Urinary bladder (tissue), 4 donors: ENCODE measurements around the gene PXMP4. TPM values are rescaled to one million over a fixed set of nuclear protein-coding genes. Genes with fewer than 3 reads are reported as not detected.

ENCODE experiments used
- DNase-seq: peaks from one replicate; pipeline ENCODE4 v3.0.0-alpha.2; 2015; ENCODE audit errors: extremely low spot score
- H3K27ac ChIP-seq: one replicate; pipeline ENCODE4 v1.5.1; 2013; ENCODE audit warnings: low read depth, mild to moderate bottlenecking, moderate library complexity
- H3K36me3 ChIP-seq: one replicate; pipeline ENCODE4 v1.6.1; 2013; ENCODE audit warnings: mild to moderate bottlenecking, moderate library complexity; ENCODE audit not compliant: insufficient read depth
- H3K4me1 ChIP-seq: one replicate; pipeline ENCODE4 v1.6.1; 2013; ENCODE audit warnings: mild to moderate bottlenecking, moderate library complexity; ENCODE audit not compliant: insufficient read depth
- H3K4me3 ChIP-seq: one replicate; pipeline ENCODE4 v1.5.1; 2013; ENCODE audit warnings: low read depth, low read length
- WGBS: extraction: QIAGEN DNeasy Blood & Tissue Kit; methylation state at CpG from one replicate; pipeline ENCODE4 v1.1.7; 2013; 5-methylcytosine and 5-hydroxymethylcytosine counted together
- polyA plus RNA-seq: library from polyadenylated mRNA; stranded (reverse); fragments of 200-250 nt; gene quantifications from one replicate; pipeline ENCODE4 v1.2.3, GENCODE V29; 2013
- total RNA-seq: library from RNA; depleted of rRNA; stranded (reverse); fragments of >200 nt; gene quantifications from one replicate; pipeline ENCODE4 v1.2.3, GENCODE V29; 2014
- donor health status: healthy with polysubstance abuse.
- donor health status: healthy.

The PXMP4 gene
- total and polyA plus RNA-seq, 2 donors: 12.0 to 12.2 TPM

DNA sequence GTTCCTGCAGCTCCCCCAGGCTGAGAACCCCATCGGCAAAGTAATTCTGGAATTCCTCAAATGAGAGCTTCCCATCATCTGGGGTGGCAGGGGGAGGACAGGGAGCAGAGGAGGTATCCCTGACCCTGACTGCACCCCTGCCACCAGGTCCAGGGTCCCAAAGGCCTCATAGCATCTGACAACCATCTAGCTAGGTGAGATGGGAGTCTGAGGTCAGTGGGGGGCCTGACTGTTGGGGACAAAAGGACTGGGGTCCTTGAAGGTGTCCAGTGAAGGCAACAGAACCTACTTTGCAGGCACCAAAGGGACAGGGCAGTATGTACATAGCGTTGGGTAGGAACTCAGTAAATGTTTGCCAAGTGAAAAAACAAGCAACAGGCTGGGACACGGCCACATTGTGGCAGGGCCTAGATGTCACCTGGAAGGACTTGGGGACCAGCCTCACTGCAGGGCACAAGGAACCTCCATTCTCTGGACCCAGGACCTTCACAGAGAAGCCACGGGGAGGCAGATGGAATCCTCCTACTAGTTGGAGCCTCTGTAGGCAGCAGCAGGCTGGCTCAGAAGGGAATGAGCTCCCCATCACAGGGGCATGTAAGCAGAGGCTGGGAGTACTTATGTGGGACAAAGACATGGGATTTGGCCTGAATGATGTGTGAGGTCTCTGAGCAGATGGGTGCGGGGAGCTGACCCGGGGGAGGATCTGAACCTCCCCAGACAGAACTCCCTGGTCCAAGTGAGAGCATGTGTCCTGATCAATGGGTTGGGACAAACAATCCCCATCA lies 49.2 kb downstream of the PXMP4 start:
- Histone ChIP-seq H3K27ac (no peak overlapping the region), H3K4me1 (no peaks in the 10 kb centered on the region), H3K4me3 (no peak overlapping the region), H3K36me3 (no peaks in the 10 kb centered on the region)
- no peak for DNase-seq
- WGBS: 88% methylated on average over 6 of the region's 6 CpGs

DNA sequence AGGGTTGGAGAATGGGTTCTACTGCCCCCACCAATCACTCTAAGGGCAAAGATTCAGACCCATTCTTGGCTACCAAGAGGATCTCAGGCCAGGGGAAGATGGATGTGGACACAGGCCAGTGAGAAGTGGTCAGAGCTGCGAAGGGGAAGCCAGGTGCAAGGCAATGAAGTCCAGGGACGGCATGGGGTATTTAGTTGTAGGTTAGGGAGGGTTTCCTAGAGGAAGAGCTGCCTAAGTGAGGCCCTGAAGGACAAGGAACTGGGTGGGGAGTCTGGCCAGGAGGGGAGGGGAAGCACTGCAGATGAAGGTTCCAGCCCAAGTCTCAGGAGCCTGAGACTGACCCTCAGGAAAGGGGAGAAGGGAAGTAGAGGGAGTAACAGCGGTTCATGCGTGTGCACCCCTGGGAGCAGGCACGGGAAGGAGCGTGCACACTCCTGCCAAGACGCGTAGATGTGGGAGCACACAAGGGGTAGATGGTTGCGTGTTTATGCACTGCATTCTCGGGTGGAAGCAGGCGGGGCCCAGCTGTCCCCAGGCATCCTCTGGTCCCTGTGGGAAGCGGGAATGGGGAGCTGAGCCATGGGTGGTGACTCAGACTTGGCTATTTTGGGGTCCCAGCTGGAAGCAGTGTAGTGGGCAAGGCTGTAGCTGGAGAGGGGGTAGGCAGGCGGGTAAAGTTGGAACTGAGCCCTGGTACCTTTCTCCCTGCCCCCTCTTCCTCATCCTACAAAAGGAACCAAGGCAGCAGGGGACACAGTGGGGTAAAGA lies 50.1 kb downstream of the PXMP4 start:
- 78% methylated on average over 13 of the region's 13 CpGs for WGBS
- DNase-seq: no peak
- Histone ChIP-seq H3K36me3 (no peaks in the 10 kb centered on the region), H3K27ac (no peak overlapping the region), H3K4me3 (no peak overlapping the region), H3K4me1 (no peaks in the 10 kb centered on the region)

- Histone ChIP-seq H3K27ac (no peak overlapping the region), H3K4me3 (no peak overlapping the region), H3K36me3 (no peaks in the 10 kb centered on the region), H3K4me1 (no peaks in the 10 kb centered on the region)
- WGBS: 94% methylated on average over 5 of the region's 5 CpGs
- no peak for DNase-seq
Observed at GRCh38 chr20:33669224-33669623, 50.9 kb downstream of the PXMP4 start.

DNA sequence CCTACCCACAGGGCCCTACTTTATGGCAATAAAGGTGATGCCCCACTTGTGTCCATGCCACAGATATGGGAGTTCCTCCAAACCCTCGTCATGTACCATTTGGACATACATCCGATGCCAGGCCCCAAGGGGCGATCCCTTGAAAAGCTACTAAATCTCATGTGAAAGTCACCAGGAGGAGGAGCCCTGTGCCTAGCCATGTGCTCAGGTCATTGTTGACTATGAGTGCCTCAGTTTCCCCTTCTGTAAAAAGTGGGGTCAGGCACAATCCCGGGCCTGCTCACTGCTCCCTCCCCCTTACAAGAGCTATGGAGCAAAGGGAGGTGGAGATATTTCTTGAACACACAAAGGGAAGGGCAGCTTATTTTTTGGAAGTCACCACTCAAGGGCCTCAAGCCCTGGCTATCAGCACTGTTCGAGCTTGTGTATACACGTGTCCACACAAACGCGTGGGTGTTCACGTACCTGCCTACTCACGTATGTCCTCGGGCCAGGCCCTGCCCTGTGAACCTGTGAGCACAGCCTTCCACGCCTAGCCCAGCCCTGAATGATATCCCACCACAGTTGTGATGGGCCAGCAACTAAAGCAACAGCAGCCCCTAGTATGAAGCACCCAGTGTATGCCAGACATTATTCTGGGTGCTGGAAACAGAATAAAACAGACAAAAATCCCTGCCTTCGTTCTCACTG lies 51.5 kb downstream of the PXMP4 start:
- Histone ChIP-seq H3K27ac (no peak overlapping the region), H3K4me1 (no peaks in the 10 kb centered on the region), H3K4me3 (no peak overlapping the region), H3K36me3 (no peaks in the 10 kb centered on the region)
- WGBS: 85% methylated on average over 13 of the region's 13 CpGs
- DNase-seq: no peak

GRCh38 chr20:33667676-33668465 lies 52.2 kb downstream of the PXMP4 start:
- H3K36me3 ChIP-seq: no peaks in the 10 kb centered on the region
- H3K4me1 ChIP-seq: no peaks in the 10 kb centered on the region
- peak overlapping the region; percentile 41 for H3K4me3 ChIP-seq
- DNase-seq: no peak
- 3% methylated on average over 47 of the region's 47 CpGs for WGBS
- peak overlapping the region; percentile 69 for H3K27ac ChIP-seq

DNA sequence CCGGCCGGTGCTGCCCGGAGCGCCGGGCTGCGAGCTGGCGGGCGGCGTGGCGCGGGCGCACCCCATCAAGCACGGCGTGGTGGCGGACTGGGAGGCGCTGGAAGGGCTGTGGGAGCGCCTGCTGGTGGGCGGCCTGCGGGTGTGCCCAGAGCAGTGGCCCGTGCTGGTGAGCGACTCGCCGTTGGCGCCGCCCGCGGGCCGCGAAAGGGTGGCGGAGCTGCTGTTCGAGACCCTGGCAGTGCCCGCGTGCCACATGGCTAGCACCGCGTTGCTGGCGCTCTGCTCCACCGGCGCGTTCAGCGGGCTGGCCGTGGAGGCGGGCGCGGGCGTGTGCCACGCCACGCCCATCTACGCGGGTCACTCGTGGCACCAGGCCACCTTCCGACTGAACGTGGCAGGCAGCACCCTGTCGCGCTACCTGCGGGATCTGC lies 52.9 kb downstream of the PXMP4 start:
- Histone ChIP-seq H3K27ac (peak overlapping the region; percentile 69), H3K4me1 (no peaks in the 10 kb centered on the region), H3K4me3 (peak overlapping the region; percentile 41), H3K36me3 (no peaks in the 10 kb centered on the region)
- under 1% methylated on average over 55 of the region's 55 CpGs for WGBS
- DNase-seq: no peak

DNA sequence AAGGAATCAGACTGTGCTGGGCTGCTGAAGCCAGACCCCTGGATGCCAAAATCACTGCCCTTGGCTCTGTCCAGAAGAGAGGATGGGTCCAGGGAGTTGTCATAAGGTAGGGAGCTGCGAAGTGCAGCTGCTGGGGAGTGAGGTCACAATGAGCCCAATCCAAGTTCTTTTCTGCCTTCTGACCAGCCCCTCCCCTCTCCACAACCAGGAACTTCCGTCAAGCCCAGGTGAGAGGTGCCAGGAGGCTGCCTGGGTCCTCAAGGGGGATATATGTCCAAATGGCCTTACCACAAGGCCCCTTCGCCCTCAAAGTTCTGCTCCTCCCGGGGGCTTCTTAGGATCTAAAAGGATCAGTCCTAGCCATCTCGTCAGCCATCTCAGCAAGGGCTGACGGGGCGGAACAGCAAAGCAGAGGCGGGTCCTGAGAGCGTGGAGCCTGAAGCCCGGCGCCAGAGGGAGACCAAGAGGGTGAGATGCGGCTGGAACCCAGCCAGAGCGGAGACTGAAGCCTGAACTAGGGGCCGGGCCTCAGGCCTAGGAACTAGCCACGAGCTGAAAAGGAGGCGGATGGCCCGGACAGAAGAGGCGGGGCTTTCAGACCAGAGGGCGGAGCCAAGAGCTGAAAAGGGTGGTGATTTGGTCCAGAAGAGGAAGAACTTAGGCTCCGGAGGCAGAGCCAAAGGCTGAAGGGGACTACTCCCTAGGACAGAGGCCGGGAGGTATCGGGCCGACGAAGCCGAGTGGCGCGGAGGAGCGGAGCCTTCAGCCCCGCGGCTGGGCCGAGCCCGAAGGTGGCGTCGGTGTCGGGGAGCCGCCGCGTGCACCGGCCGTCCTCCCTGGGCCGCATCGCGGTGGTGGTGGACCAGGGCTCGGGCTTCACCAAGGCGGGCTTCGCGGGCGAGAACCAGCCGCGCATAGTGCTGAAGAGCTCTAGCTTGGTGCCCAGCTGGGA lies 53.5 kb downstream of the PXMP4 start, which contains the start of gene ACTL10:
Gene ACTL10, plus strand, starts transcription at position 651 of the 952 bp plus-strand sequence. CDS start 555 bp downstream, outside the sequence.
- Histone ChIP-seq H3K4me3 (peak within 1 kb of the TSS; percentile 41), H3K36me3 (no peaks in the 10 kb centered on the region), H3K27ac (peak within 1 kb of the TSS; percentile 69), H3K4me1 (no peaks in the 10 kb centered on the region)
- peak; percentile 89 for DNase-seq
- 1% methylated on average over 50 of the region's 50 CpGs for WGBS

DNA sequence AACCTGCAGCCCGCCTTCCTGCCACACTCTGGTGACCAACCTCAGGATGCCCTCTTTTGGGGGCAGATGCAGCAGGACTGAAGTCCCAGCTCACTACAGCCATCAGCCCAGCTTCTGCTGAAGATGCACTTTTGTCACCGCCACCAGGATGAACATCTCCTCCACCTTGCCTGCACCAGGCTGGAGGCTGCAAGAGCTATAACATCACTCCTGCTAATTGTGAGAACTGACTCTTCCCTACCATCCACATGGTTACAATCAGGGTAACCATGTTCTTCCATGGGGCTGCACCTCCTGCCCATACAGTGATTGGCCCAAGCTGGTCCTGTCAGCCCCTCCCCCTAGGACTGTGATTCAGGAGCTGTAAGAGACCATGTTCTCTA lies 55.4 kb downstream of the PXMP4 start:
- 96% methylated on average over 2 of the region's 2 CpGs for WGBS
- Histone ChIP-seq H3K36me3 (no peaks in the 10 kb centered on the region), H3K27ac (no peak overlapping the region), H3K4me3 (no peak overlapping the region), H3K4me1 (no peaks in the 10 kb centered on the region)
- no peak for DNase-seq

GRCh38 chr20:33664085-33664761 lies 55.9 kb downstream of the PXMP4 start:
- Histone ChIP-seq H3K27ac (peak overlapping the region; percentile 91), H3K4me1 (no peaks in the 10 kb centered on the region), H3K36me3 (peaks cover 3% of the 10 kb centered on the region), H3K4me3 (peak overlapping the region; percentile 53)
- 49% methylated on average over 9 of the region's 9 CpGs for WGBS
- no peak for DNase-seq

DNA sequence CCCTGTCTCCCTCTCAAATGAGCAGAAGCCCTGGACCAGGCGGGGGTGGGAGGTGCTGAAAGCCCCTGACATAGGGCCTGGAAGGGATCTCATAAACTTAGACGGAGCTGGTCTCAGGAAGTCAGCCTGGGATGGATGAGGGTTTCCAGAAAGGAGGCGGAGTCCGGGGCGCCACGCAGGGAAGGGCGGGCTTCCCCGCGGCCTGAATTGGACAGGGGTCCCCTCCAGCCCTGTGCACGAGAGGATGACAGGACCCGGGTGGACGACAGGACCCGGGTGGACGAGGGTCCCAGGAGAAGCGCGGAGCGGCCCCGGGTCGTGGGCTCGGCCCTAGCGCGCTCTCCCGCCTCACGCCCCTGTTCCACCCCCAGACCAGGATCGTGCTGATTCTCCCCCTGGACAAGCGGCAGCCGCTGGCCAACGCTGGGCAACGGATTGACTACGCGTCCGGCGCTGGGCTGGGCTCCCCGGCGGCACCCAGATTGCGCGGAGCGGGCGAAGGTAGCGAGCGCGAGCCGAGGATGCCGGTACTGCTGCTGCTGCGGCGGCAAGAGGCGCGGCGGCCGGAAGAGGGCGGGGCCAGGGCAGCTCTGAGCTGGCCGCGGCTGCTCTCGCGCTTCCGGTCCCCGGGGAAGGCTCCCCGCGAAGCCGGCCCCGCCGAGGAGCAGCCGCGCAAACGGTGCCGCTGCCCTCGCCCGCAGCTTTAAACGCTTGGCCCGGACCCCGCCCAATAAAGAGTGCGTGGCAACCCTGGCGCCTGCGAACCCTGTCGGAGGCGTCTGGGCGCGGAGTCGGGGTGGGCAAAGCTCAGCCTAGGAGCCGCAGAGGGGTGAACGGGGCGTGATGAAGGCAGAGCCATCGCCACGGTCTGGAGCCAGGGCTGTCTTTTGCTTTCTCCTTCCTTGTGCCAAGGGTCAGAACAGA lies 56.7 kb downstream of the PXMP4 start:
- DNase-seq: no peak
- Histone ChIP-seq H3K4me1 (no peaks in the 10 kb centered on the region), H3K36me3 (peaks cover 6% of the 10 kb centered on the region), H3K4me3 (peak overlapping the region; percentile 53), H3K27ac (peak overlapping the region; percentile 91)
- WGBS: under 1% methylated on average over 84 of the region's 84 CpGs

DNA sequence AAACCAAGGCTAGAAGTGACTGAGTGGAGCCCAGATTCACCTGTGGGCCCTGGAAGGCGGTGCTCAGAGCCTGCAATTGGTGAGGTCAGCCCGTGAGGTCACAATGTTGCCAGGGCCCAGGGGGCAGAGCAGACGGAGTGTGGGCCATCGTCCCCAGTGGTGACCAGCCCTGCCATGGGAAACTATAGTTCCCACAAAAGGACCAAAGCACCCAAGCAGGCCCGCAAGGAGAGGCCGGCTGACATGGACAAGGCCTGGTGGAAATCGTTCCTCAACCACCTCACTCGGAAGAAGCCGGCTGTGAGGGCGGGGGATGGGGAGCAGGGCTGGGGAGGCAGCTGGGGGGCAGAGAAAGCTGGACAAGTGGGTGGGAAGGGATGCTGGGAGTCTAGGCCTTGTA lies 57.9 kb downstream of the PXMP4 start, which contains the start of gene C20orf144:
Gene C20orf144, plus strand, starts transcription at position 156 of the 400 bp plus-strand sequence. Its CDS starts 19 bp downstream, at position 175.
- Histone ChIP-seq H3K4me1 (no peaks in the 10 kb centered on the region), H3K4me3 (peak within 1 kb of the TSS; percentile 53), H3K36me3 (peaks cover 6% of the 10 kb centered on the region), H3K27ac (peak within 1 kb of the TSS; percentile 57)
- 95% methylated on average over 10 of the region's 10 CpGs for WGBS
- DNase-seq: no peak
